HCT116 (cell line): Measurements from ENCODE around the gene PTPRZ1. TPM values are rescaled to one million over a fixed set of nuclear protein-coding genes. Genes with fewer than 3 reads are reported as not detected.

ENCODE experiments used
- ATAC-seq: fragments of 200-7000 bp; cut with Tn5 transposase; 2 replicates; pipeline ENCODE4 v1.9.1; 2020; ENCODE audit warnings: mild to moderate bottlenecking, moderate library complexity
- BruUV-seq: library from RNA; stranded (reverse); fragments of 400-500 nt; replicated peaks from 2 replicates; lab custom pipeline; 2021; lab: Mats Ljungman, UMichigan
- CTCF ChIA-PET: fragments of 300-600 bp; sonication (Branson Sonifier 250); formaldehyde crosslinking; loops from one replicate; lab custom pipeline; 2021; ENCODE audit warnings: antibody characterized with exemption; lab: Charles Lee
- POLR2A ChIA-PET: fragments of 300-600, 350-600 bp; sonication (Branson Sonifier 250); formaldehyde crosslinking; loops from one replicate; lab custom pipeline; 2021; ENCODE audit warnings: antibody characterized with exemption; lab: Charles Lee
- RAD21 ChIA-PET, 2 experiments: fragments of 300-600 bp; sonication (Branson Sonifier 250); formaldehyde crosslinking; loops; one replicate each; lab custom pipeline; 2023; ENCODE audit warnings: low total read pairs in 2 of 2; ENCODE audit not compliant: uncharacterized antibody in 2 of 2, unreplicated experiment in 2 of 2, low non-redundant PET in 1 of 2; lab: Charles Lee
- DNase-seq: peaks from one replicate; pipeline ENCODE4 v3.0.0-alpha.2; 2010; ENCODE audit warnings: low read depth, low spot score
- H2AFZ ChIP-seq: fragments of 200-600 bp; shearing (Covaris generic), sonication (generic); 2 replicates; pipeline ENCODE4 v1.6.1; 2017; ENCODE audit warnings: low read depth, mixed run types, mixed read lengths, antibody characterized with exemption, low read length; ENCODE audit not compliant: poor library complexity, severe bottlenecking
- H3K27ac ChIP-seq: 2 replicates; pipeline ENCODE4 v1.5.1; 2012; ENCODE audit warnings: low read depth, low read length
- H3K27me3 ChIP-seq: fragments of 200-600 bp; sonication (generic); 2 replicates; pipeline ENCODE4 v1.6.1; 2016; ENCODE audit warnings: mixed run types, low read length, mixed read lengths; ENCODE audit not compliant: insufficient read depth
- H3K36me3 ChIP-seq, 2 experiments: fragments of 200-500 bp in 1 of 2; fragments of 200-600 bp in 1 of 2; sonication (Bioruptor generic) in 1 of 2; sonication (generic) in 1 of 2; 2 replicates each; pipeline versions ENCODE4 v1.5.1 to v1.6.1; 2014 to 2016; ENCODE audit warnings: low read length in 2 of 2, inconsistent platforms in 1 of 2, mixed read lengths in 1 of 2, mixed run types in 1 of 2; ENCODE audit not compliant: insufficient read depth in 2 of 2, control insufficient read depth in 1 of 2
- H3K4me1 ChIP-seq, 2 experiments: fragments of 200-600 bp in 1 of 2; sonication (generic) in 1 of 2; 2 replicates each; pipeline versions ENCODE4 v1.5.1 to v1.6.1; 2012 to 2017; ENCODE audit warnings: low read length in 2 of 2, inconsistent platforms in 1 of 2, mild to moderate bottlenecking in 1 of 2, mixed read lengths in 1 of 2, mixed run types in 1 of 2, moderate library complexity in 1 of 2; ENCODE audit not compliant: insufficient read depth in 2 of 2, control insufficient read depth in 1 of 2
- H3K4me2 ChIP-seq: fragments of 200-600 bp; sonication (generic); 2 replicates; pipeline ENCODE4 v1.6.1; 2017; ENCODE audit warnings: mixed run types, low read length, mixed read lengths
- H3K4me3 ChIP-seq, 2 experiments: fragments of 200-600 bp in 1 of 2; sonication (generic) in 1 of 2; replicated peaks in 1 of 2; 2 replicates each; pipeline ENCODE4 v1.5.1; 2011 to 2016; ENCODE audit warnings: low read length in 2 of 2, control low read depth in 1 of 2, low read depth in 1 of 2, mild to moderate bottlenecking in 1 of 2, mixed read lengths in 1 of 2, mixed run types in 1 of 2
- H3K79me2 ChIP-seq: fragments of 200-600 bp; sonication (generic); 2 replicates; pipeline ENCODE4 v1.6.1; 2017; ENCODE audit warnings: mild to moderate bottlenecking, mixed run types, low read length, moderate library complexity, mixed read lengths; ENCODE audit not compliant: insufficient read depth
- H3K9ac ChIP-seq: fragments of 200-600 bp; sonication (generic); 2 replicates; pipeline ENCODE4 v1.6.1; 2016; ENCODE audit warnings: low read length, mixed read lengths
- H3K9me2 ChIP-seq: fragments of 200-600 bp; sonication (generic), shearing (Covaris generic); 2 replicates; pipeline ENCODE4 v1.6.1; 2017; ENCODE audit warnings: mixed run types, mild to moderate bottlenecking, moderate library complexity; ENCODE audit not compliant: insufficient read depth
- H3K9me3 ChIP-seq, 2 experiments: fragments of 200-500 bp in 1 of 2; fragments of 200-600 bp in 1 of 2; sonication (Bioruptor generic) in 1 of 2; sonication (generic) in 1 of 2; 2 replicates each; pipeline ENCODE4 v1.6.1; 2014 to 2017; ENCODE audit warnings: low read length in 2 of 2, mixed read lengths in 2 of 2, inconsistent platforms in 1 of 2, low read depth in 1 of 2, mild to moderate bottlenecking in 1 of 2, mixed run types in 1 of 2, moderate library complexity in 1 of 2; ENCODE audit not compliant: control insufficient read depth in 1 of 2, insufficient read depth in 1 of 2
- H4K20me1 ChIP-seq: fragments of 200-600 bp; sonication (generic), shearing (Covaris generic); 2 replicates; pipeline ENCODE4 v1.6.1; 2017; ENCODE audit warnings: mixed run types, mild to moderate bottlenecking, moderate library complexity; ENCODE audit not compliant: insufficient read depth
- ATF3 ChIP-seq: IDR thresholded peaks from 2 replicates; pipeline ENCODE4 v1.6.1; 2012
- CBX3 ChIP-seq: IDR thresholded peaks from 2 replicates; pipeline ENCODE4 v1.6.1; 2012; ENCODE audit warnings: low read depth
- CTCF ChIP-seq, 3 experiments: fragments of 200-600 bp in 1 of 3; sonication (generic) in 1 of 3; IDR thresholded peaks in 2 of 3; conservative IDR thresholded peaks in 1 of 3; 2 replicates each; pipeline ENCODE4 v1.5.1; 2012 to 2017; ENCODE audit warnings: low read depth in 2 of 3, low read length in 2 of 3, antibody characterized with exemption in 1 of 3, borderline replicate concordance in 1 of 3, control low read depth in 1 of 3, mild to moderate bottlenecking in 1 of 3, mixed read lengths in 1 of 3, mixed run types in 1 of 3, moderate library complexity in 1 of 3; ENCODE audit not compliant: insufficient read depth in 1 of 3
- EGR1 ChIP-seq: IDR thresholded peaks from 2 replicates; pipeline ENCODE4 v1.6.1; 2012; ENCODE audit warnings: low read depth
- EZH2 ChIP-seq: fragments of 200-600 bp; sonication (generic); IDR thresholded peaks from 2 replicates; pipeline ENCODE4 v1.6.1; 2017; ENCODE audit warnings: antibody characterized with exemption, mixed run types
- EZH2phosphoT487 ChIP-seq: fragments of 200-600 bp; IDR thresholded peaks from 2 replicates; pipeline ENCODE4 v1.6.1; 2018; ENCODE audit warnings: antibody characterized with exemption, borderline replicate concordance
- JUND ChIP-seq: IDR thresholded peaks from 2 replicates; pipeline ENCODE4 v1.6.1; 2012
- MAX ChIP-seq: IDR thresholded peaks from 2 replicates; pipeline ENCODE4 v1.6.1; 2012
- POLR2A ChIP-seq: IDR thresholded peaks from 2 replicates; pipeline ENCODE4 v1.7.0; 2011; ENCODE audit warnings: borderline replicate concordance; ENCODE audit not compliant: insufficient read depth, insufficient read length; ENCODE audit errors: extremely low read depth
- POLR2AphosphoS5 ChIP-seq: IDR thresholded peaks from 2 replicates; pipeline ENCODE4 v1.6.1; 2011; ENCODE audit warnings: mild to moderate bottlenecking, low read depth, low read length, moderate library complexity
- RAD21 ChIP-seq: IDR thresholded peaks from 2 replicates; pipeline ENCODE4 v1.6.1; 2012; ENCODE audit warnings: low read depth, mild to moderate bottlenecking
- REST ChIP-seq: IDR thresholded peaks from 2 replicates; pipeline ENCODE4 v1.6.1; 2012; ENCODE audit warnings: low read depth
- SP1 ChIP-seq: IDR thresholded peaks from 2 replicates; pipeline ENCODE4 v1.6.1; 2012; ENCODE audit warnings: low read depth
- SRF ChIP-seq: IDR thresholded peaks from 2 replicates; pipeline ENCODE4 v1.6.1; 2012; ENCODE audit warnings: low read depth
- YY1 ChIP-seq: IDR thresholded peaks from 2 replicates; pipeline ENCODE4 v1.6.1; 2011; ENCODE audit warnings: low read length, low read depth, moderate library complexity, mild to moderate bottlenecking; ENCODE audit not compliant: insufficient replicate concordance; ENCODE audit errors: extremely low read depth
- ZBTB33 ChIP-seq: IDR thresholded peaks from 2 replicates; pipeline ENCODE4 v1.6.1; 2011; ENCODE audit warnings: mild to moderate bottlenecking, low read length, moderate library complexity; ENCODE audit not compliant: insufficient replicate concordance; ENCODE audit errors: extremely low read depth
- ZFX ChIP-seq: fragments of 450-650 bp; IDR thresholded peaks from 2 replicates; pipeline ENCODE4 v1.6.1; 2017
- ZNF274 ChIP-seq: fragments of 200-500 bp; sonication (Bioruptor generic); IDR thresholded peaks from 2 replicates; pipeline ENCODE4 v1.6.1; 2014; ENCODE audit warnings: mild to moderate bottlenecking, low read depth, low read length, inconsistent platforms
- intact Hi-C: fragments of 100-400 bp; cut with micrococcal nuclease; formaldehyde crosslinking; loops from 2 replicates; pipeline ENCODE4 v1.10.0; 2022
- total RNA-seq: library from RNA; stranded (reverse); gene quantifications from one replicate; pipeline ENCODE4 v1.2.1, GENCODE V29; 2021; ENCODE audit not compliant: unreplicated experiment

The PTPRZ1 gene
- total RNA-seq, 1 experiment from 2014 or later = 0.25 TPM

- ChIA-PET RAD21 (no interaction called here), POLR2A (no interaction called here), CTCF (no interaction called here)
- ATAC-seq = no peak
- H3K4me2 ChIP-seq = no peak overlapping the region
- H3K4me3 ChIP-seq = no peak overlapping the region
- no peaks in the 10 kb centered on the region for H4K20me1 ChIP-seq
- no peaks in the 10 kb centered on the region for H3K4me1 ChIP-seq
- H3K27me3 ChIP-seq = no peaks in the 10 kb centered on the region
- TF ChIP-seq EZH2phosphoT487 = no peak
- no peak for TF ChIP-seq REST
- no peak for TF ChIP-seq ZNF274
- TF ChIP-seq SRF = no peak
- TF ChIP-seq CTCF (IDR thresholded peaks at IDR 0.05 in 2 of 3, conservative IDR thresholded peaks at IDR 0.05 in 1 of 3; ENCODE audit: borderline replicate concordance in 1 of 3, insufficient read depth in 1 of 3, low read depth in 2 of 3, low read length in 2 of 3) = no peak
- no peak for TF ChIP-seq ATF3
- TF ChIP-seq POLR2AphosphoS5 = no peak
- no peak for TF ChIP-seq RAD21
- no peak for TF ChIP-seq ZBTB33
- no peak for TF ChIP-seq EZH2
- TF ChIP-seq ZFX = no peak
- TF ChIP-seq POLR2A = no peak
- TF ChIP-seq SP1 = no peak
- TF ChIP-seq JUND = no peak
- TF ChIP-seq CBX3 = no peak
- no peak for TF ChIP-seq MAX
- no peak for TF ChIP-seq YY1
- TF ChIP-seq EGR1 = no peak
- BruUV-seq = no TSS peak
- H3K9ac ChIP-seq = no peak overlapping the region
- DNase-seq = no peak
- H2AFZ ChIP-seq = no peak overlapping the region
- H3K9me2 ChIP-seq = no peaks in the 10 kb centered on the region
- intact Hi-C loops = no loop called here
- no peaks in the 10 kb centered on the region for H3K79me2 ChIP-seq
- no peak overlapping the region for H3K27ac ChIP-seq
- H3K9me3 ChIP-seq = no peaks in the 10 kb centered on the region
- H3K36me3 ChIP-seq = no peaks in the 10 kb centered on the region
Measured at GRCh38 chr7:122072924-122073599, 200.1 kb downstream of the PTPRZ1 start.
